HTERT RPE-1 (cell line): ENCODE results near the gene EZR.

Experiments used
- in situ Hi-C: fragments of 300-500 bp; cut with MboI; formaldehyde crosslinking; loops from 4 replicates; pipeline ENCODE4 v1.14.3; 2020; ENCODE audit warnings: low sequenced_read_pairs

EZR gene

DNA sequence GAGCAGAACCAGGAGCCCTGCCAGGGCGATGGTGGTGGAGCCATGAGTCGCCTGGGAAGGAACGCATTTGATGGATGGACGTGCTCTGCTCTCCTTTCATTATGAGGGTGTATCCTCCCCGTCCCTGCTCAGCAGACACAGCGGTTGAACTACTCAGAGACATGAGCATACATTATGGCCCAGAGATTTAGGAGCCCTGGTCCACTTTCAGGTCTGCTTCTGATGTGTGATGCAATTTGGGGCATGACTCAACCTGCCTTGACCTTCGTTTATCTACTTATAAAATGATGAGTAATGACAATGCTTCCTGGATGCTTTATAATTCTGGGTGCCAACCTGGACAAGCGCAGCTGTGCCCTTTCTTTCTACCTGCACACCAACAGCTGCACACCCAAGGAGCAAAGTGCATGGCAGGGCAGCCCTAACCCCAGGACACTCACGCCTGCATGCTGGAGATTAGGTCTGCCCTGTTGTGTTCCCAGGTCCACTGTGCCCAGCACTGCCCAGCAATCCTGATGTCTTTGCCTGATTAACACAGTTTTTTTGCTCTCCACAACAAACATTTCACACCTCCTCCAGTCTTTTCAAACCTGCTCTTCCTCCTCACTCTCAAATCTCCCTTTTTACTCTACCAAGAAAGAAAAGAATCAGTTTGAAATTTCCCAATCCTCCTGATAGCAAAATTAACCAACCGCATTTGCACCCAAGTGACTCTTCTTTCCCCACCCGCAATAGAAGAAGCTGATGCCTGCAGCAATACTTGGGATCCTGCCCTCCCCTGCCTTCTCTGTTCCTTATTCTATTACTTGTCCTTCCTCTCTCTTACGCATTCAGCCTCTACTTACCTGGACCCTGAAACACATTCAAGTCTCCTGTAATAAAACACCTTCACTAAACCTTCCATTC lies 81.2 kb downstream of the EZR start:
- in situ Hi-C loops, result no loop called here

DNA sequence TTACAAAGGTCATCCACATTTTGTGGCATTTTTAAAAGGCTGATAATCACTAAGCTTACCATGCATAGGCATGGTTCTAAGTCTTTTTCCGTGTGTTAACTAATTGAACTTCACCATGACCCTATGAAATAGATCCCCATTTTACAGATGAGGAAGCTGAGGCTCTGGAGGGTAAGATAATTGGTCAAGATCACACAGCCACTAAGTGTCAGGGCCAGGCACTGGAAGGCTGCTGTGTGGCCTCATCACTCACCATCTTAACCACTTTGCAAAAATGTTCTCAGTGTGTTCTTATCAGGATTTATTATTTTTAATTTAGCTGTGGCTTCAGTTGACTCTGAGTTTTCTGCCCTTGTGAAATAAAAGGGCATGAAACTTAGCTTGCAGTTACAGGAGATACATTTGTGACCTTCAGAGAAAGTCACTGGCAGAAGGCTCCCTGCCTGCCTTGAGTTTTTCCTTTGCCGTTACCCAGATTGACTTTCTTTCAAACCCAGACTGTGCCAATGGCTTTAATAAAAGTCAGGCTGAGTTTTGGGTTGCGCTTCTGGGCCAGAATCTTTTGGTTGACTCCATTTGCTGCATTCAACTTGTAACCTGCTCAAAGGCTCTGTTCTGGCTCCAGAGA lies 82.0 kb downstream of the EZR start:
- in situ Hi-C loops, result no loop called here

DNA sequence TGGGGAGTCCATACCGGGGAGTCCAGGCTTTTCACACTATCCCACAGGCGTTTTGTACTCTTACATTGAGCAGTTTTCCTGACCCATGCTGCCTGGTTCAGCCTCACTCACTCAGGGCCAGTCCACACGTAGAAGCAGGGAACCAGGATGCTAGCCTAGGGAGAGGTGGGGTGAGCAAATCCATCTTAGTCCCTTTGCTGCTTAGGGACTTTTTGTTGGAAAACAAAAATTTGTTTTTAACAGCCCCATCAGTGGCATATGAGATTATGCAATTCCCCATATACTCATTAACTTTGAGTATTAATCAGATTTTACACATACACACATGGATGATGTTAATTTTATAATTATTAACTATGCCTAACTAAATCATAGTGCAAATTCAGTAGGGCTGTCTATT lies 84.2 kb downstream of the EZR start:
- in situ Hi-C loops, result no loop called here

DNA sequence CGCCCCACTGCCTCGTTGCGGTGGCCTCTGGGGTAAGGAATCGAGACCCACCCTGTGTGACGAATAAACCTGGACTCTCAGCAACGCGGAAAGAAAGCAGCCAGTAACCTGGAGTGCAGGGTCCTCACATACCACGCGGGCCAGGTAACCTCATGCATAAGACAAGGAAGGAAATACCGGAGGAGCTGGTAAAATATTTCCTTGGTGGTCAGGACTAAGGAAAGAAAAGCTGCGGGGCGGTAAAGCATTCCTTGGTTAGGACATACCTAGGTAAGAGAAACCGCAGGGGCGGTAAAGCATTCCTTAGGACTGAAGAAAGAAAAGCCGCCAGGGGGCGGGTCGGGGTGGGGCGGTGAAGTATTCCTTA lies 88.6 kb downstream of the EZR start:
- in situ Hi-C loops, result no loop called here

DNA sequence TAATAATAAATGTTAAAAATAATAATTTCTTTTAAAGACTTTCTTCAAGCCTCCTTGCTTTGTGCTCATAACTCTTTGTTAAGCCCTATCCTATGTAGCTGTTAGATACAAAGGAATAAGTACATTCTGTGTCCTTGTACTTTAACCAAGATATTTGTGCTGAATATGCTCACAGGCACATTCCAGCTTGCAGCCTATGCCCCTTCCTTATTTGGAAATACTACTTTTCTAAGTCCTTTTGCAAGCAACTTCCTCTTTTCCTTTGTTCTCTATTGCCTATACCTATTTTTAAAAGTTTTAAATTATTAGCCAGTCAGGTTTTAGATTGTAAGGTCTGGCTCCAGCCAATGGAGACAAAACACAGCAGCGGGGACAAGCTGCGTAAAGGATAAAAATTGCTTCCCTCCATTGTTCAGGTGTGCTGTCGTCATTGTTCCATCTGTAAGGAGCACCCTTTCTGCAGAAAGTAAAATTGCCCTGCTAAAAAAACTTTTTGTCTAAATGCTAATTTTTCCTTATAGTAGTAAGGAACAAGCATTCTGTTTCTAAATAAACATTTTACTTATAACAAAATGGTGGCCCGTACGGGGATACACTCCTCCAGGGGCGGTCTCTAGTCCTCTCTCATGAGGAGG lies 89.1 kb downstream of the EZR start:
- in situ Hi-C loops, result no loop called here

DNA sequence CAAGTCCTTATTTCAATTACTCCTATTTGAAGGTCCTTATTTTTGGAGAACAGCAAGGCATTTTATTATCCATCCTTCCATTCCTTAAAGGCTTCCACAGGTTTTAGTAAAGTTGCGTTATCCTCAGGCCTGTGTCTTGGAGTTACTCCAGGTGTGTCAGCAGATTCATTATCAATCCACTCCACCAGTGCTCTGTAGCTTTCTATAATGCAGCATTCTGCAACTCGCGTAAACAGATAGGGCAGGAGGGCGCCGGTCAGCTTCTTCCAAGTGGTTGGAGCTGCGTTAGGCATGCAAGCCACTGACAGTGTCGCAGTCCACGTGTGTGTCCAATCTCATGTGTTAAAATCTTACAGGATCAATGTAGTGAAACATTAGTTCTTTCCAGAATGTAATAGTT lies 93.5 kb downstream of the EZR start:
- in situ Hi-C loops, result no loop called here

DNA sequence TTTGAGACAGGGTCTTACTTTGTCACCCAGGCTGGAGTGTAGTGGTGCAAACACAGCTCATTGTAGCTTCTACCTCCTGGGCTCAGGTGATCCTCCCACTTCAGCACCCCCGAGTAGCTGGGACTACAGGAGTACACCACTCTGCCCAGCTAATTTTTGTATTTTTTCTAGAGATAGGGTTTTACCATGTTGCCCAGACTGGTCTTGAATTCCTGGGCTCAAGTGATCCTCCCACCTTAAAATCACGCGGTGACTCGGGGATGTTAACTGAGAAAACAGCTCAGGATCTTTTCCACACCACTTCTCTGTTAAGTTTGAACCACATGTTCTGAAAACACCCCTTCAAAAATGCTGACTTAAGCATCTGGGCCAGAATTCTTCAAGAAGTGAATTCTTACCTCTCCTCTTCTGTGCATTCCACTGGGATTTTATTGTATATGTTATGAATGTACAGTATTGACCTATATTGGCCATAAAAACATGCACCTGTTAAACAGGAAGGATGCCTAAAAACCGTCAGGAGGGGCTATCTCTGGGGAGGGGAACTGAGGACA lies 96.9 kb downstream of the EZR start:
- in situ Hi-C loops, result no loop called here

DNA sequence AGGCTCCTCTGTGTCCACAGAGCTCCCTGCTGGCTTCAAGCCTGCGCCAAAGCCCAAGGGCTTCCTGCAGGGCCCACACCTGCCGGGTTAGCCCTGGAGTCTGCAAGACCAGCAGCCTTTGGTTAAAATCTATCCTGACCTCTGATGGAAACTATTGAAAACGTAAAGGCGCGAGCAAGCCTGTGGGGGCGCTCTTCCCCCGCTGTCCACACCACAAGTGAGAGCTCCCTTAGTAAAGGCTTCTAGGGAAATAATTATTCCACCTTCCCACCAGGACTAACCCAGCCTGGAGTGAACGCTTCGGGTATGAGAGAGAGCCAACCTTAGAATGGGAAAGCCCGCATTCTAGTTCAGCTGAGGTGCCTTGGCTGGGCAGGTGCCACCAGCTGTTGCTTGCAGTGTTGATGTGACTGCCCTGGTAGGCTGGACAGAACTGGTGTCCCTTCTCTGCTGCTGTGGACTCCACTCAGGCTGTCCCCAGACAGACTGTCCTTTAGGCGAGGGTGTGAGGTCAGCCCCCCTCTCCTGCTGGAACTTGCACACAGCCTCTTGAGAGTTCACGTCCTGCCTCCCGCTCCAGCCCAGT lies 100.6 kb downstream of the EZR start:
- in situ Hi-C loops, result no loop called here

DNA sequence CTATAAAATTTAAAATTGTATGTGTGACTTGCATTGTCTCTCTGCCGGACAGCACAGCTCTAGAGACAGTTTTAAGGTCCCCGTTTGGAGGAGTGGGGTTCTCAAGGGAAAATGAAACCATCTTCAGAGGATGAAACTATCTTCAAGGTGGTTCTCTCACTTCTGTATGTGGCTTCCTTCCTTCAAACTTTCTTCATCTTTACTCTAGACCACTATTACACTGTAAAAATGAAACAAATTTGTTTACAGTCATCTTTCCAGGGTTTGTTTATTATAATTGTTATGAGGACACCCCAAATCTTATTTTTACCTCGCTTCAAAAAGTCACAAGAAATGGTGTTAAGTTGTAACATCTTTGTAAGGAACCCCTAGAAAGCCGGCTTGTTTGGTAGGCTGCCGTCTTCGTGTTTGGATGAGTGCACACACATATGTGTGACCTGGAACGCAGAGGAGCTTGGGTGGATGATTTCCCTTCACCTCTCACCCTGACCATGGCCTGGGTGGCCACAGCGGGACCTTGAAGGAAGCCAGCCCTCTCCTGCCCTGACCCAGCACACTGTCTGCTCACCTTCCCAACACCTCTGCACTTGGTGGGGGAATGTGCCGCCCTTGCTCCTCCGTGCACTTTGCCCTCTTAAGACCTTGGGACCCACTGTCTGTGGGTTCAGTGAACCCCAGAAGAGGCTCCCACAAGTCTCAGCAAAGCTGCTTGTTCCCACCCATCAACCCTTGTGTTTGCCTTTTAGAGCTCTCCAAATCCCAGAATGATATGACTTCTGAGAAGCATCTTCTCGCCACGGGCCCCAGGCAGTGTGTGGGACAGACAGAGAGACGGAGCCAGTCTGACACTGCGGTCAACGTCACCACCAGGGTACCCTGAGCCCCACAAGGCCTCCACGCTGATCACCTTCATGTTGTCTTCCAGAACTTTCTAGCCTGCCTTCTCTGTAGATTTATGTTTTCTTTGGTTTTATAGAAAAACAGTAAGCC lies 101.5 kb downstream of the EZR start:
- in situ Hi-C loops, result no loop called here
